ENCODE data around the gene PTMS.

- TF ChIP-seq POLR2AphosphoS5 (IDR thresholded peaks at IDR 0.05; ENCODE audit: insufficient read depth, low read depth, low read length), result no peak
- TF ChIP-seq CTCF (IDR thresholded peaks at IDR 0.05; ENCODE audit: extremely low read depth in 1 of 2, insufficient read depth in 1 of 2, low read depth in 1 of 2, low read length in 2 of 2), result no peak
Observed at GRCh38 chr12:6795088-6795487, 28.9 kb downstream of the PTMS start.
